ENCODE results near the gene POMC.
"Not testable (repeated sequence)": the region's sequence is repeated elsewhere in the genome, so short reads cannot be mapped to it uniquely, and the experiment has no call there.

POMC gene

GRCh38 chr2:25158096-25158852 lies 10.1 kb downstream of the POMC start:
- no peak for TF ChIP-seq CTCF (conservative IDR thresholded peaks at IDR 0.05; ENCODE audit: low read depth, low read length)
- no peak for DNase-seq (ENCODE audit: low read depth)
- no peak overlapping the region for H3K4me3 ChIP-seq (ENCODE audit: low read depth, low read length)

GRCh38 chr2:25155401-25155800 lies 13.0 kb downstream of the POMC start:
- H3K4me3 ChIP-seq (ENCODE audit: low read depth, low read length), result no peak overlapping the region
- no peak for TF ChIP-seq CTCF (conservative IDR thresholded peaks at IDR 0.05; ENCODE audit: low read depth, low read length)
- DNase-seq (ENCODE audit: low read depth), result no peak

- H3K4me3 ChIP-seq (ENCODE audit: low read depth, low read length), result no peak overlapping the region
- TF ChIP-seq CTCF (conservative IDR thresholded peaks at IDR 0.05; ENCODE audit: low read depth, low read length), result no peak
- DNase-seq (ENCODE audit: low read depth), result no peak
Measured at GRCh38 chr2:25151718-25152117, 16.7 kb downstream of the POMC start.

GRCh38 chr2:25150993-25151392 lies 17.4 kb downstream of the POMC start:
- not testable (repeated sequence) for H3K4me3 ChIP-seq (ENCODE audit: low read depth, low read length); DNase-seq (ENCODE audit: low read depth)

GRCh38 chr2:25149646-25150045 lies 18.7 kb downstream of the POMC start:
- TF ChIP-seq CTCF (conservative IDR thresholded peaks at IDR 0.05; ENCODE audit: low read depth, low read length), result no peak
- H3K4me3 ChIP-seq (ENCODE audit: low read depth, low read length), result no peak overlapping the region
- DNase-seq (ENCODE audit: low read depth), result no peak

GRCh38 chr2:25146896-25147295 lies 21.5 kb downstream of the POMC start:
- TF ChIP-seq CTCF (conservative IDR thresholded peaks at IDR 0.05; ENCODE audit: low read depth, low read length), result no peak
- no peak overlapping the region for H3K4me3 ChIP-seq (ENCODE audit: low read depth, low read length)
- no peak for DNase-seq (ENCODE audit: low read depth)

- DNase-seq (ENCODE audit: low read depth), result no peak
- no peak overlapping the region for H3K4me3 ChIP-seq (ENCODE audit: low read depth, low read length)
- no peak for TF ChIP-seq CTCF (conservative IDR thresholded peaks at IDR 0.05; ENCODE audit: low read depth, low read length)
Measured at GRCh38 chr2:25145803-25146202, 22.6 kb downstream of the POMC start.
